ENCODE data around the gene CCDC157. TPM values are rescaled to one million over a fixed set of nuclear protein-coding genes. Genes with fewer than 3 reads are reported as not detected.

CCDC157 gene
- total RNA-seq, 4 donors from 2014 or later = 1.5 to 2.5 (median 1.6) TPM

DNA sequence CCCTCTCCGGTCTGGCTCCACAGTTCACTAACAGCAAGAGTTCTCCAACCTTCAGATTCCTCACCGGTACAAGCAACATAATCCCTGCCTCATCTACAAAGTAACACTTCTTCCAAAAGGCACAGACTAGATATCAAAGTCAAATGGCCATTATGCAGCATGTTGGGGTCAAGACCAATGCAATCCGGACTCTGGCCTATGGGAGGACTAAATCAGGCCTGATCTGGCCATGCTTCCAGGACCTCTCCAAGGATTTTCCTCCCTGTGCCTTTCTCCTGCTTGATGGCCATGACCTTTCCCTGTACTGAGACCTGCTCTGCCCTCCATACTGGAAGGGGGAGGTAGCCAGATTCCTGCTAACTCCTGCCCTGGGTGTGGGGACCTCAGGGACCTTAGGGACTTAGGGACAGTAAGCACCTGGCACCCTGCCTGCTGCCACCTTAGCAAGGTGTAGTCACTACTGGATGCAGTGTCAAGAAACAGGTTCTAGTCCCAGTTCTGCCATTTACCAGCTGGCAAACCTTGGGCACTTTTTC is 36.7 kb upstream of the CCDC157 start:
- TF ChIP-seq, protein P1, sequence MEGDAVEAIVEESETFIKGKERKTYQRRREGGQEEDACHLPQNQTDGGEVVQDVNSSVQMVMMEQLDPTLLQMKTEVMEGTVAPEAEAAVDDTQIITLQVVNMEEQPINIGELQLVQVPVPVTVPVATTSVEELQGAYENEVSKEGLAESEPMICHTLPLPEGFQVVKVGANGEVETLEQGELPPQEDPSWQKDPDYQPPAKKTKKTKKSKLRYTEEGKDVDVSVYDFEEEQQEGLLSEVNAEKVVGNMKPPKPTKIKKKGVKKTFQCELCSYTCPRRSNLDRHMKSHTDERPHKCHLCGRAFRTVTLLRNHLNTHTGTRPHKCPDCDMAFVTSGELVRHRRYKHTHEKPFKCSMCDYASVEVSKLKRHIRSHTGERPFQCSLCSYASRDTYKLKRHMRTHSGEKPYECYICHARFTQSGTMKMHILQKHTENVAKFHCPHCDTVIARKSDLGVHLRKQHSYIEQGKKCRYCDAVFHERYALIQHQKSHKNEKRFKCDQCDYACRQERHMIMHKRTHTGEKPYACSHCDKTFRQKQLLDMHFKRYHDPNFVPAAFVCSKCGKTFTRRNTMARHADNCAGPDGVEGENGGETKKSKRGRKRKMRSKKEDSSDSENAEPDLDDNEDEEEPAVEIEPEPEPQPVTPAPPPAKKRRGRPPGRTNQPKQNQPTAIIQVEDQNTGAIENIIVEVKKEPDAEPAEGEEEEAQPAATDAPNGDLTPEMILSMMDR (IDR thresholded peaks at IDR 0.05) = no peak
- TF ChIP-seq POLR2AphosphoS5 (IDR thresholded peaks at IDR 0.05) = no peak
- no peak for TF ChIP-seq EP300 (IDR thresholded peaks at IDR 0.05)
- TF ChIP-seq POLR2A (IDR thresholded peaks at IDR 0.05; ENCODE audit: low read depth) = no peak
- H3K4me1 ChIP-seq = peaks cover 90 to 100% (median 99%) of the 10 kb centered on the region in 4 donors
- H3K27me3 ChIP-seq = no peaks in the 10 kb centered on the region
- WGBS = 92% methylated on average over 3 of the region's 3 CpGs
- H3K27ac ChIP-seq (replicated peaks in 1 of 4) = peak overlapping the region in 2 of 4 donors; percentile 4 to 18
- intact Hi-C loops (cut with DNase I) = no loop called here
- no peak overlapping the region for H3K4me3 ChIP-seq
- no peak for DNase-seq (ENCODE audit: extremely low spot score)
- H3K9me3 ChIP-seq = no peaks in the 10 kb centered on the region
- H3K36me3 ChIP-seq = peaks cover 0 to 31% (median 18%) of the 10 kb centered on the region in 4 donors

- Histone ChIP-seq H3K27ac (replicated peaks in 1 of 4) (peak overlapping the region; percentile 18 to 38 (median 30)), H3K36me3 (peaks cover 0 to 27% (median 15%) of the 10 kb centered on the region in 4 donors), H3K9me3 (no peaks in the 10 kb centered on the region), H3K4me3 (no peak overlapping the region), H3K27me3 (no peaks in the 10 kb centered on the region), H3K4me1 (peaks cover 86 to 97% (median 96%) of the 10 kb centered on the region in 4 donors)
- DNase-seq (ENCODE audit: extremely low spot score) = no peak
- TF ChIP-seq POLR2A (IDR thresholded peaks at IDR 0.05; ENCODE audit: low read depth) = no peak
- no peak for TF ChIP-seq POLR2AphosphoS5 (IDR thresholded peaks at IDR 0.05)
- TF ChIP-seq, protein P1 (IDR thresholded peaks at IDR 0.05) = no peak
- TF ChIP-seq EP300 (IDR thresholded peaks at IDR 0.05) = no peak
- 72% methylated on average over 2 of the region's 2 CpGs for WGBS
- intact Hi-C loops (cut with DNase I) = no loop called here
Observed at GRCh38 chr22:30321461-30321860, 35.3 kb upstream of the CCDC157 start.

- Histone ChIP-seq H3K27me3 (no peaks in the 10 kb centered on the region), H3K4me1 (peaks cover 77 to 88% (median 87%) of the 10 kb centered on the region in 4 donors), H3K9me3 (no peaks in the 10 kb centered on the region), H3K36me3 (peaks cover 0 to 23% (median 9%) of the 10 kb centered on the region in 4 donors), H3K4me3 (no peak overlapping the region), H3K27ac (replicated peaks in 1 of 4) (no peak overlapping the region)
- DNase-seq (ENCODE audit: extremely low spot score) = no peak
- TF ChIP-seq EP300 (IDR thresholded peaks at IDR 0.05) (no peak), POLR2A (IDR thresholded peaks at IDR 0.05; ENCODE audit: low read depth) (no peak), POLR2AphosphoS5 (IDR thresholded peaks at IDR 0.05) (no peak)
- TF ChIP-seq, protein P1 (IDR thresholded peaks at IDR 0.05) = no peak
- intact Hi-C loops (cut with DNase I) = no loop called here
- WGBS = 94% methylated on average over 3 of the region's 3 CpGs
Observed at GRCh38 chr22:30323246-30323645, 33.6 kb upstream of the CCDC157 start.

DNA sequence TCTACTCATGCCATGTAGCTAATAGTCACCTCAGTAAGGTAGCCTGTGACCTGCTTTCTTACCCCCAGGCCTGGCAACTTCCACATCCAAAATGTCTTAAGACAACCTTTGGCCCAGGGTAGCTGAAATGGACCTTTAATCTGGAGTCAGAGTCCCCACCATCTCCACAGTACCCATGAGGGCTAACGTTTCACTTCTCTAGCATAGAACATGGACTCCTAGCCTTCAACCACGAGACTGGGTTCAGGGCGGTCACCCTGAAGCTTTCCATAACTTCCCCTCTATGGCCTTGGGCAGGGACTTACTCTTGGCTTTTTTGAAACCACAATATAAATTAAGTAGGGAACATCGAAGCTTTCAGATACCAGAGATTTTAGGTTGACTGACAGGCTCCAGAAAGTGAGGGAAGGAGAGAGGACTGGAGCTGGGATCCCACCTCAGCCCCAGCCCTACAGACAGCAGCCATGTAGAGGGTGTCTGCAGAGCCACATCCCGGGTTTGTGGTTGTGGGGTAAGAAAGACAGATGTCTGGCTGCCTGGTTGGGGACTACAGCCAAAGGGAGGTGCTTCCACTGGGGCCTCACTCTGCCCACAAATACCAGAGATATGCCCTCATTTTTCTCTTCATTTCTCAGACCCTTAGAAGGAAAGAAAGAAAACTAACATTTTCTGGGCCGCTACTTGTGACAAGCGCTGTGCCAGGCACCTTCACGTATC is 32.6 kb upstream of the CCDC157 start:
- 67% methylated on average over 8 of the region's 8 CpGs for WGBS

More for the DNA sequence above, 32.6 kb upstream of the CCDC157 start:
- peaks cover 68 to 79% (median 78%) of the 10 kb centered on the region in 4 donors for H3K4me1 ChIP-seq
- DNase-seq (ENCODE audit: extremely low spot score) = no peak
- peaks cover 0 to 21% (median 6%) of the 10 kb centered on the region in 4 donors for H3K36me3 ChIP-seq
- H3K27me3 ChIP-seq = no peaks in the 10 kb centered on the region
- H3K9me3 ChIP-seq = no peaks in the 10 kb centered on the region
- H3K27ac ChIP-seq (replicated peaks in 1 of 4) = peak overlapping the region; percentile 93 to 95 (median 94)
- intact Hi-C loops (cut with DNase I) = no loop called here
- no peak for TF ChIP-seq EP300 (IDR thresholded peaks at IDR 0.05)
- no peak for TF ChIP-seq POLR2A (IDR thresholded peaks at IDR 0.05; ENCODE audit: low read depth)
- TF ChIP-seq POLR2AphosphoS5 (IDR thresholded peaks at IDR 0.05) = no peak
- TF ChIP-seq, protein P1 (IDR thresholded peaks at IDR 0.05) = no peak
- H3K4me3 ChIP-seq = peak overlapping the region; percentile 98 to 100 (median 99)
